Measurements from ENCODE around the gene UBR4.

- no peak for TF ChIP-seq POLR2AphosphoS5 (IDR thresholded peaks at IDR 0.05; ENCODE audit: low read depth, low read length)
- no peak for TF ChIP-seq POLR2A (IDR thresholded peaks at IDR 0.05; ENCODE audit: low read depth, low read length)
These were observed 19.8 kb upstream of the UBR4 start for GRCh38 chr1:19229828-19230325.
